Lower leg skin (tissue), 4 donors: Measurements from ENCODE around the gene C14orf180. TPM values are rescaled to one million over a fixed set of nuclear protein-coding genes. Genes with fewer than 3 reads are reported as not detected.

Experiments
- DNase-seq, 2 donors: peaks; one replicate each; pipeline ENCODE4 v3.0.0-alpha.2; 2019; ENCODE audit warnings: low spot score in 2 of 2
- H3K4me3 ChIP-seq: fragments of 200-600 bp; sonication (generic); 2 replicates; pipeline ENCODE4 v1.5.1; 2017; ENCODE audit warnings: mild to moderate bottlenecking, low read depth; ENCODE audit not compliant: poor library complexity, severe bottlenecking
- CTCF ChIP-seq, 3 donors: fragments of 450-650 bp; IDR thresholded peaks; one replicate each; pipeline ENCODE4 v1.5.1; 2016; ENCODE audit warnings: antibody characterized with exemption in 3 of 3, mild to moderate bottlenecking in 3 of 3, moderate library complexity in 2 of 3
- POLR2A ChIP-seq, 2 donors: fragments of 450-650 bp; IDR thresholded peaks; one replicate each; pipeline ENCODE4 v1.6.1; 2016 to 2017; ENCODE audit warnings: antibody characterized with exemption in 2 of 2, mild to moderate bottlenecking in 1 of 2, moderate library complexity in 1 of 2
- WGBS, 2 donors: methylation state at CpG; one replicate each; pipeline ENCODE4 v1.1.5; 2018; 5-methylcytosine and 5-hydroxymethylcytosine counted together
- intact Hi-C: fragments of 100-400 bp; cut with DNase I; formaldehyde crosslinking; loops from one replicate; pipeline ENCODE4 v1.15.0; 2023; ENCODE audit warnings: low total_unique reads
- total RNA-seq, 4 donors: library from RNA; depleted of rRNA; stranded (reverse); fragments of >200 nt; gene quantifications; one replicate each; pipeline ENCODE4 v1.1.0, GENCODE V29; 2016

The C14orf180 gene
- total RNA-seq, 4 donors from 2014 or later, result 0.98 TPM; not detected in 3

- WGBS, 2 donors, result 85 to 86% methylated on average over 18 to 21 of the region's 21 CpGs
- intact Hi-C loops, result no loop called here
These were observed 17.4 kb downstream of the C14orf180 start for GRCh38 chr14:104596927-104597351.

GRCh38 chr14:104597576-104597975 is 18.0 kb downstream of the C14orf180 start:
- no peak overlapping the region for H3K4me3 ChIP-seq
- intact Hi-C loops, result no loop called here
- TF ChIP-seq CTCF (IDR thresholded peaks at IDR 0.05) (no peak), POLR2A (IDR thresholded peaks at IDR 0.05) (no peak)
- DNase-seq, result no peak
- 82 to 90% methylated on average over 10 to 11 of the region's 11 CpGs for WGBS, 2 donors

More at GRCh38 chr14:104596927-104597351, 17.4 kb downstream of the C14orf180 start:
- no peak overlapping the region for H3K4me3 ChIP-seq
- TF ChIP-seq POLR2A (IDR thresholded peaks at IDR 0.05) (no peak), CTCF (IDR thresholded peaks at IDR 0.05) (no peak)
- DNase-seq, result no peak

- no peak for DNase-seq
These were observed 18.7 kb downstream of the C14orf180 start for GRCh38 chr14:104598039-104598909.

GRCh38 chr14:104598910-104599273 is 19.3 kb downstream of the C14orf180 start:
- no peak overlapping the region for H3K4me3 ChIP-seq
- no peak for TF ChIP-seq CTCF (IDR thresholded peaks at IDR 0.05)
- no peak for TF ChIP-seq POLR2A (IDR thresholded peaks at IDR 0.05)
- WGBS, 2 donors, result 80 to 82% methylated on average over 11 to 12 of the region's 12 CpGs
- intact Hi-C loops, result no loop called here
- DNase-seq, result no peak

More at GRCh38 chr14:104598039-104598909, 18.7 kb downstream of the C14orf180 start:
- H3K4me3 ChIP-seq, result no peak overlapping the region
- WGBS, 2 donors, result 46 to 57% methylated on average over 21 to 28 of the region's 28 CpGs
- intact Hi-C loops, result no loop called here
- TF ChIP-seq POLR2A (IDR thresholded peaks at IDR 0.05), result no peak
- TF ChIP-seq CTCF (IDR thresholded peaks at IDR 0.05), result no peak

GRCh38 chr14:104599446-104599845 is 19.9 kb downstream of the C14orf180 start:
- no peak overlapping the region for H3K4me3 ChIP-seq
- TF ChIP-seq POLR2A (IDR thresholded peaks at IDR 0.05) (no peak), CTCF (IDR thresholded peaks at IDR 0.05) (no peak)
- 96 to 98% methylated on average over 6 to 7 of the region's 7 CpGs for WGBS, 2 donors
- DNase-seq, result no peak
- intact Hi-C loops, result no loop called here
